Stimulated activated CD8-positive, alpha-beta memory T cell treated with anti-CD3 and anti-CD28 coated beads, Interleukin-15, amount 100 ng/mL, for 1 hour (primary cell): ENCODE data around the gene VIPR2.
"Not testable (repeated sequence)": the region's sequence is repeated elsewhere in the genome, so short reads cannot be mapped to it uniquely, and the experiment has no call there.

Experiments used
- DNase-seq: peaks from one replicate; pipeline ENCODE4 v3.0.0-alpha.2; 2020; ENCODE audit warnings: low read depth

The VIPR2 gene

GRCh38 chr7:158988302-158988862 lies 156.3 kb downstream of the VIPR2 start:
- DNase-seq, result no peak

- DNase-seq, result no peak
Measured at GRCh38 chr7:158987691-158988090, 157.0 kb downstream of the VIPR2 start.

GRCh38 chr7:158985583-158985982 lies 159.1 kb downstream of the VIPR2 start:
- DNase-seq, result no peak

- DNase-seq, result not testable (repeated sequence)
Measured at GRCh38 chr7:158984007-158984406, 160.7 kb downstream of the VIPR2 start.

GRCh38 chr7:158982080-158982479 lies 162.6 kb downstream of the VIPR2 start:
- DNase-seq, result not testable (repeated sequence)

GRCh38 chr7:158979635-158980351 lies 164.9 kb downstream of the VIPR2 start:
- no peak for DNase-seq

GRCh38 chr7:158979023-158979529 lies 165.6 kb downstream of the VIPR2 start:
- no peak for DNase-seq
